Epidermal melanocyte (primary cell): ENCODE results near the gene PTPRR.

Experiments used
- DNase-seq: peaks from one replicate; pipeline ENCODE4 v3.0.0; 2011; ENCODE audit warnings: low spot score; ENCODE audit not compliant: insufficient read length

PTPRR gene

GRCh38 chr12:70910666-70911065, 9.9 kb downstream of the PTPRR start:
- DNase-seq, result no peak

DNA sequence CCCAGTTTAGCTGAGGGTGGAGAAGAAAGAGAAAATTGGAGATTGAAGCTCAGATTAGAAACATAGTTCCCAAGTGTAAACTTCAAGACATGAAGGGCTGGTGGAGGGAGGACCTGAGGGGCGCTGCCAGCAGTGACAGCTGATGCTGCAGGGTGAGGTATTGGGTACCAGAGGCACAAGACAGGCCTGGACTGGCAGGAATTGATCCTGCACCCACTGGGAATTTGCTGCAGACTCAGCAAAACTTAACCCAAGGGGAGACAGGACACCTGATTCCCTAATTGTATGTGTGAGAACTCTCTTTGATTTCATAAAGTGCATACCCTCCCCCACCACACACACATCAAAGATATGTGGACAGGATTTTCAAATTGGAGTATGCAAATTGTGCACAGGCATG, 11.6 kb downstream of the PTPRR start:
- no peak for DNase-seq

DNA sequence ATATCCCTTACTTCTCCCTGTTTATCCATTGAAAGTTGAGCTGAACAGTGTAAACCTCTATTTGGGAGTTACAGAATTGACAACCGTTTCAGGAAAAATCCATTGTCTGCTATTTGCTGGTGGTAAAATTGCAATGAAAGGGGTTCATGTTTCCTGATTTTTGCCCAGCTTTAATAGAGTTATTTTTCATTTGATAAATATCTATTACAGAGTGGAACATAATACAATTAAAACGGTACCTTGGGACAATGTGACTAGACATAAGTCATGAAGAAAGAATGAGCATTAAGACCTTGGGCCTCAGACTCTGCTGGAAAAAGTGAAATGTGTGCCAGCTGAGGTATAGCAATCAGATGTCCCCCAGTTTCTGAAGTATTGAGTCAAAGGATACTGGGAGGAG, 13.1 kb downstream of the PTPRR start:
- DNase-seq, result no peak

DNA sequence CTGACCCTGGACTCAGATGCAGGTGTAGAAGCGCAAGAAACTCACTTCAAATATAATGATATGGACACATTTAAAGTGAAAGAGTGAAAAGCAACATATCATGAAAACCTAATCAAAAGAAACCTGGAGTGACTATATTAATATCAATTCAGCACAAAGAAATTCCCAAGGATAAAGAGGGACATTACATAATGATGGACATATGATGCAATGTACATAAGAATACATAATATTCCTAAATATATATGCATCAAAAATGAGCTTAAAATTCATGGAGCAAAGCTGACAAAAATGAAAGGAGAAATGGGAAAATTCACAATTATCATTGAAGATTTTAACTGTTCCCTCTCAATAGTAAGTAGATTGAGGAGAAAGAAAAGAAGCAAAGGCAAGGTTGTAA, 24.6 kb downstream of the PTPRR start:
- no peak for DNase-seq

DNA sequence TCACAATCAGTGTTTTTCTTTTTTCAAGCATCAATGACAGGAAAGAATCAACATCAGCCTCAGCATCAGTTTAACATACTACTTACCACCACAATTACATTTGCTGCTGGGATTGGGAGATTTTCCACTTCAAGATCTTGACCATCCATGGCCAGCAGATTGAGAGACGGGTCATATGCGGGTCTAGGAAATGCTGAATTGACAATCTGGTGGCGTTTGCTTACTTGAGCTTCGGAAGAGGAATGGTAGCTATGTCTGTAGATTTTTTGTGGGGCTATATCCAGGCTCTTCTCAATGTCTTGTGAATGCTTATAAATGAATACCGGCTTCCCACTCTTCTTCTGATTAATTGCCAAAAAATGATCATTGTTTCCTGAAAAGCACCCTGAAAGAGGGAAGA, 27.9 kb downstream of the PTPRR start:
- no peak for DNase-seq

GRCh38 chr12:70890895-70891832, 29.4 kb downstream of the PTPRR start:
- DNase-seq, result no peak

- DNase-seq, result peak; percentile 29
Observed at GRCh38 chr12:70885956-70886355, 34.6 kb downstream of the PTPRR start.

GRCh38 chr12:70883855-70884254, 36.7 kb downstream of the PTPRR start:
- no peak for DNase-seq

GRCh38 chr12:70880744-70881143, 39.8 kb downstream of the PTPRR start:
- no peak for DNase-seq

DNA sequence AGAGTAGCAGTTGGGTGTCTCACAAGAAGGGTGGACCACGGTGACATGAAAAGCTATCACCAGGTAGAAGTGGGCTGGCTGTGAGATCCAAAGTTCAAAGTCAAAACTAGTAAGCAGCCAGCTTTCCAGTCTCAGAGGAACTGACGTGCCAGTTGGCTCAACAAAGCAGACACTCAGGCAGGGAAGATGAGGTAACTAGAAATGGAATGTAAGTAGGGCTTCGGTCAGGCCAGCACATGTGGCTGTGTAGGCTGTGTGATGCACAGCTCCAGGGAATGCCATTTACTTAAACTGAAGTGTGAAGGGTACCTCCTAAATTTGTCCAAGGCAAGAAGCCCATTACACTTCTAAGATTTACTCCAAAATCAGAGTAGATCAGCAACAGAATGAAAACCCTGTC, 43.6 kb downstream of the PTPRR start:
- DNase-seq, result no peak

DNA sequence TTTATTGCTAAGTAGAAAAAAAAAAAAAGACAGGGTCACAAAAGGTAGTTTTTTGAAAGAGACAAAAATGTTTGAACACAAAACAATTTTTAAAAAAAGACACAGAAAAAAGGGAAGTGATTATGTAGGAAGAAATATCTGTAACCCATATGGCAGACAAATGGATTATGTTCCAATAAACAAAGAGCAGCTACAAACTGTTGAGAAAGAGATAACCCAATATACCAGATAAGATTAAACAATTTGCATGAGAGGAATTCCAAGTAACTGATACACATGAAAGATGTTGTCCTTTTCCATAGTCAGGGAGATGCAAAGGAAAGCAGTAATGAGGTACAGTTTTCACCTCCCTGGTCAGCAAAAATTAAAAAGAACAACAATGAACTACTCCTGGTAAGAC, 44.9 kb downstream of the PTPRR start:
- no peak for DNase-seq

GRCh38 chr12:70854881-70855568, 65.5 kb downstream of the PTPRR start:
- no peak for DNase-seq

DNA sequence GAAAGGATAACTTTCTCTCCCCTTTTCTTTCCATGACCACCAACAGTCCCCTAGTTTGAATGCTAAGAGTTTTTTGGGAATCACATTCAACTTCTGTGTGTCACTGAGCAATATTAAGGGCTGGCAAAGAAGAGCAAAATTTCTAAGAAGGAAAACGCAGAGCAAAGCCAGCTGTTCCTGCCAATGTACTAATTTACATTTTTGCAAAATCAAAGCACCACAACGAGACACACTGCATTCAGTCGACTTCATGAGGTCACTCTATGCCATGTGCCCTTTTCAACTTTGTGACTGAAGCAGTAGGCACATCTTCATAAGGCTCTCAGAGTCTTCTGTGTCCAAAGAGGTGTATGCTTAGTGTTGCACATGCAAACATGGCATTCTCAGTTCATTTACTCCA, 66.4 kb downstream of the PTPRR start:
- no peak for DNase-seq

- no peak for DNase-seq
Observed at GRCh38 chr12:70853326-70853725, 67.2 kb downstream of the PTPRR start.

DNA sequence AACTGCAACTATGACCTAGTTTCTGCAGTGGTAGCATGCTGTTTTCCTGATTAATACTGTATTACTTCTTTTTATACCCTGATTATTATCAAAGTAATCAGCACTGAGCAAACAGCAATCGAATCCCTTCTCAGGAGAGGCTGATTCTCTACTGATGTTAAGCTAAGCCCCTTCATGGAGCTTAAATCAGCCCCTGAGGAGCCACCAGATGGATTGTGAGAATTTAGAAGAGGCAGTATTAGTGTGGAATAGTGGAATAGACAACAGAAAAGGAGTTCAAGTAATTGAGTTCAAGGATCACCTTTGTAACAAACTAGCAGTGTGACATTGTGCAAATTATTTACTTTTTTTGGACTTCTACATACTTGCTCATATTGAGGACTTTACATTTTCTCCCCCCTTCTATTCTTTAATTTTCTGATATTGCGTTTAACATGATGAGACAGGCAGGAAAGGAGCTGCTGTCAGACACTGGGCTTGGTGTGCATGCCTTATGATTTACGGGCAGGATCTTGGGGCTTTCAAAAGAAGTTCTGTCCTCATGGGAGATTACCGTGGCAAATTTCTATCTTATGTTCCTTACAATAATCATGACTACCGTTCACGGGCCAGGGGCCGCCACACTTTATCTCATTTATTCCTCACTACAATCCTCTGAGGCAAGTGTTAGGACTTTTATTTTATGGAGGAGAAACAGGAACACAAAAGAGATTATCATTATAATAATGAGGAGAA, 68.0 kb downstream of the PTPRR start:
- DNase-seq, result no peak

GRCh38 chr12:70849265-70849960, 71.1 kb downstream of the PTPRR start:
- no peak for DNase-seq

DNA sequence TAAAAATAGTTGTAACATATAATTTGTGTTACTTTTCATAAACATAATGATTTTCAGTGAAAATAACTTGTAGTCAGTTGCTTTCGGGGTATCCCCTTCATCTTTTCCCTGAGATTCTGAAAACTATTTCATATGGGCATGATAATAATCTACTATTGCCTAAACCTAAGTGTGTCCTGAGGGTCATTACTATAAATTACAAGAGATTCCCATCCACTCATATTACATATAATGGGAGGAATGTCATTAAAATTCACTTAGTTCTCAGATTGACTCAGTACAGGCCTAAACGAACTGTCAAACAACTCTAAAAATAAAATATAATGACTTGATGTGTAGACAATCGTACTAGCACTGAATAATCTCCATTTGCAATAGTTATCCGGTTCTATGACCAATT, 72.7 kb downstream of the PTPRR start:
- no peak for DNase-seq

- DNase-seq, result no peak
Observed at GRCh38 chr12:70845268-70845667, 75.3 kb downstream of the PTPRR start.

GRCh38 chr12:70843363-70843762, 77.2 kb downstream of the PTPRR start:
- DNase-seq, result no peak

GRCh38 chr12:70842942-70843341, 77.6 kb downstream of the PTPRR start:
- no peak for DNase-seq

DNA sequence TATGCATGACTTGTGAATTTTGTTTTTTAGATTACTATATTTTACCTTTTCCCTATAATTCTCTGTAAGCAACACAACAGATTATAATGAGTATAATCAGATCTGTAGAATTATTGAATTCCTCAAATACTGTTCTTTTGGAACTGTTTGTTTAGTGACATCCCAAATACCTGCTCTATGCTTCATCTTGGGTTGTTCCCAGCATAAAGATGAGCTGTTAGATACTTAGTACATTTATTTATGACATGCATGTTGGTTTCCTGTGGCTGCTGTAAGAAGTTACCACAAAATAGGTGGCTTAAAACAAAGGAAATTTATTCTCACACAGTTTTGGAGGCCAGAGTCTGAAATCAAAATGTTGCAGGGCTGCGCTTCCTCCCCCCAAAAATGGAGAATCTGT, 78.4 kb downstream of the PTPRR start:
- DNase-seq, result no peak
